ENCODE results near the gene VSNL1.

VSNL1 gene

GRCh38 chr2:17648581-17648980 is 108.1 kb downstream of the VSNL1 start:
- DNase-seq = no peak

- no peak for DNase-seq
Measured at GRCh38 chr2:17649026-17649425, 108.5 kb downstream of the VSNL1 start.

GRCh38 chr2:17652681-17653394 is 112.3 kb downstream of the VSNL1 start:
- DNase-seq = no peak

- DNase-seq = no peak
Measured at GRCh38 chr2:17657759-17658158, 117.3 kb downstream of the VSNL1 start.

GRCh38 chr2:17658251-17658843 is 117.9 kb downstream of the VSNL1 start:
- no peak for DNase-seq

GRCh38 chr2:17660219-17660618 is 119.7 kb downstream of the VSNL1 start:
- DNase-seq = no peak

GRCh38 chr2:17661460-17661859 is 121.0 kb downstream of the VSNL1 start:
- DNase-seq = no peak

- no peak for DNase-seq
Measured at GRCh38 chr2:17662723-17663122, 122.2 kb downstream of the VSNL1 start.

- no peak for DNase-seq
Measured at GRCh38 chr2:17664534-17664933, 124.0 kb downstream of the VSNL1 start.

GRCh38 chr2:17667898-17668297 is 127.4 kb downstream of the VSNL1 start:
- no peak for DNase-seq

GRCh38 chr2:17672583-17673317 is 132.3 kb downstream of the VSNL1 start:
- no peak for DNase-seq

GRCh38 chr2:17674817-17675216 is 134.3 kb downstream of the VSNL1 start:
- no peak for DNase-seq

GRCh38 chr2:17680119-17680518 is 139.6 kb downstream of the VSNL1 start:
- DNase-seq = no peak

- no peak for DNase-seq
Measured at GRCh38 chr2:17682098-17682857, 141.8 kb downstream of the VSNL1 start.

GRCh38 chr2:17683981-17684380 is 143.5 kb downstream of the VSNL1 start:
- DNase-seq = no peak

- DNase-seq = no peak
Measured at GRCh38 chr2:17688600-17688999, 148.1 kb downstream of the VSNL1 start.

GRCh38 chr2:17689010-17689409 is 148.5 kb downstream of the VSNL1 start:
- no peak for DNase-seq

GRCh38 chr2:17690776-17691175 is 150.3 kb downstream of the VSNL1 start:
- DNase-seq = no peak
